ENCODE measurements around the gene DAB2.

DAB2 gene

DNA sequence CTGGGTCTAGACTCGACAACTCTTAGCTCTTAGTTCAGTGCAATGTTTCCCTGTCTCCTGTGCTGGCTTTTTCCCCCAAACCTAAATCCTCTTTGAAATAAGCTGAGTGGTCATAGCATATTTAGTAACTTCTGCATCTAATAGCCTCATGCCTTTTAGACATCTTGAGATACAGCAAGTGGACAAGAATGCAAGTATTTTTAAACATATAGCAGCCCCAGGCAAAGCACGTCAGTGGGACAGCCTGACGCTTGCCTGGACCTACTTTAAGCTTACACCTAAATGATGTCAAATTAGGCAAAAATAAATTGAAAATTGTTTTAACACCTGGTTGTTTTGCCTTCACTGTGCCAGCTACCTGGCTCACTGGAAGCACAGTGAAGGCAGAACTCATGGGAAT is 68.5 kb downstream of the DAB2 start:
- no peak for DNase-seq
- in situ Hi-C loops (cut with HindIII; ENCODE audit: low pct_ligation_motif_present, low sequenced_read_pairs): no loop called here
- no peak for TF ChIP-seq CTCF (IDR thresholded peaks at IDR 0.05; ENCODE audit: low read depth, low read length, missing control alignments)
- Histone ChIP-seq H3K27ac (no peak overlapping the region), H3K4me3 (ENCODE audit: low read depth, low read length) (no peak overlapping the region), H3K36me3 (replicated peaks) (no peaks in the 10 kb centered on the region), H3K27me3 (replicated peaks) (no peaks in the 10 kb centered on the region)

GRCh38 chr5:39355324-39355723 is 69.5 kb downstream of the DAB2 start:
- in situ Hi-C loops (cut with HindIII; ENCODE audit: low pct_ligation_motif_present, low sequenced_read_pairs): no loop called here
- no peak for DNase-seq
- H3K4me3 ChIP-seq (ENCODE audit: low read depth, low read length): no peak overlapping the region
- H3K36me3 ChIP-seq (replicated peaks): no peaks in the 10 kb centered on the region
- no peak for TF ChIP-seq CTCF (IDR thresholded peaks at IDR 0.05; ENCODE audit: low read depth, low read length, missing control alignments)
- no peaks in the 10 kb centered on the region for H3K27me3 ChIP-seq (replicated peaks)
- H3K27ac ChIP-seq: no peak overlapping the region

DNA sequence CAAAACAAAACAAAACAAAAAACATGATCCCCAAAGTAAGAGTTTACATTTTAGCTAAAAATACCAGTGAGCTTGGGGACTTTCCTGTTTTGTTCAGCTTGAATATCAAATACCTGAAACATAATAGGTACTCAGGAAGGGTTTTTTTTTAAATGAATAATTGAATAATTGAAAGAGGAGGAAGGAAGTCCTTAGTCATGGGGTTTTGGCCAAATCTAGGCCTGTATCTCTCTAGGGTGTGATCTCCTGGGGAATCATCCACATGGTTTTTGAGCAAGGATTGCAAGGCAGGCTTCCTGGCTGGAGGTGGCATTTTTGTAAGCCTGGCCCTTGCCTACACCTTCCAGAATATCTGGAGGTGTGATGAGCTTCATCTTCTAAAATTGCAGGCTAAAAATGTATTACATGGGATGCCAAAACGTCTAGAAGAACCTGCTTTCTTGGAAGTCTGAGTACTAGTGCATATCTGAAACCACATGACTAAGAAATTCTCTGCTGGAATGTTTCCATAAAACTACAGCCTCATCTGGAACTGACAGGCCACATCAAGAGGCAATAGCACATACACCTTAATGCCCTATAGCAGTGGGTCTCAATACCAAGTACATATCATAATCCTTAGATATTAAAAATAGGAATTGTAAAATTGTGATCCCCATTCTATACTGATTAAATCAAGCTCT is 70.9 kb downstream of the DAB2 start:
- TF ChIP-seq CTCF (IDR thresholded peaks at IDR 0.05; ENCODE audit: low read depth, low read length, missing control alignments): no peak
- no peaks in the 10 kb centered on the region for H3K27me3 ChIP-seq (replicated peaks)
- in situ Hi-C loops (cut with HindIII; ENCODE audit: low pct_ligation_motif_present, low sequenced_read_pairs): no loop called here
- no peak overlapping the region for H3K4me3 ChIP-seq (ENCODE audit: low read depth, low read length)
- no peak overlapping the region for H3K27ac ChIP-seq
- H3K36me3 ChIP-seq (replicated peaks): no peaks in the 10 kb centered on the region
- no peak for DNase-seq

DNA sequence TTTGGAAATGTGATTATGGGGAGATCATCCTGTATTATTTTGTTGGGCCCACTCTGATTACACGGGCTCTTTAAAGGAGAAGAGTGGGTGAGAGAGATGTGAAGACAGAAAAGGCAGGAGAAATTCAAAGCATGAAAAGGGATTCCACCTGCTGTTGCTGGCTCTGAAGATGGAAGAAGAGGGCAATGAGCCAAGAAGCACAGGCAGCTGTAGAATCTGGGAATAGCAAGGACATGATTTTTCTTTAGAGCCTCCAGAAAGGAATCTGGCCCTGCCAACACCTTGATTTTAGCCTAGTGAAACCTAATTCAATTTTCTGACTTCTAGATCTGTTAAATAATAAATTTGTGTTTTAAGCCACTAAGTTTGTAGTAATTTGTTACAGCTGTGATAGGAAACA is 71.8 kb downstream of the DAB2 start:
- in situ Hi-C loops (cut with HindIII; ENCODE audit: low pct_ligation_motif_present, low sequenced_read_pairs): no loop called here
- no peak for DNase-seq
- H3K4me3 ChIP-seq (ENCODE audit: low read depth, low read length): no peak overlapping the region
- TF ChIP-seq CTCF (IDR thresholded peaks at IDR 0.05; ENCODE audit: low read depth, low read length, missing control alignments): no peak
- H3K36me3 ChIP-seq (replicated peaks): no peaks in the 10 kb centered on the region
- H3K27ac ChIP-seq: no peak overlapping the region
- H3K27me3 ChIP-seq (replicated peaks): no peaks in the 10 kb centered on the region

- no peaks in the 10 kb centered on the region for H3K36me3 ChIP-seq (replicated peaks)
- TF ChIP-seq CTCF (IDR thresholded peaks at IDR 0.05; ENCODE audit: low read depth, low read length, missing control alignments): no peak
- in situ Hi-C loops (cut with HindIII; ENCODE audit: low pct_ligation_motif_present, low sequenced_read_pairs): no loop called here
- no peak overlapping the region for H3K4me3 ChIP-seq (ENCODE audit: low read depth, low read length)
- DNase-seq: no peak
- H3K27me3 ChIP-seq (replicated peaks): no peaks in the 10 kb centered on the region
- no peak overlapping the region for H3K27ac ChIP-seq
Observed at GRCh38 chr5:39352170-39352569, 72.6 kb downstream of the DAB2 start.

DNA sequence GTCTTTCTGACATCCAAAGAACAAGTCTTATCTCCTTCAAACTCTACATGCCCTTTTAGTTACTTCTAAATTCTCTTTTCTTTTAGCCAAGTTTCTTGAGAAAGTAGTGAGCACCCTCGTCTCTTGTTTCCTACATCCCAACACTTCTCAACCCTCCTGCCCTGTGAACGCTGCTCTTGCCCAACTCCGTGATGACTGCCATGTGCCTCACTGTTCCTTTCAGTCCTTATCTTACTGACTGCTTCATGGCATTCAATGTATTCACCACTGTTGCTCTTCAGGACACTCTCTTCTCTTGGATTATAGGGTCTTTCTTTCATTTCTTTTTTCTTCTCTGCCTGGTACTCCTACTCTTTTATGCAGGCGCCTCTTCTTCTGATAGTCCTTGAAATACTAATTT is 75.3 kb downstream of the DAB2 start:
- TF ChIP-seq CTCF (IDR thresholded peaks at IDR 0.05; ENCODE audit: low read depth, low read length, missing control alignments): no peak
- Histone ChIP-seq H3K36me3 (replicated peaks) (no peaks in the 10 kb centered on the region), H3K4me3 (ENCODE audit: low read depth, low read length) (no peak overlapping the region), H3K27me3 (replicated peaks) (no peaks in the 10 kb centered on the region), H3K27ac (no peak overlapping the region)
- no peak for DNase-seq
- in situ Hi-C loops (cut with HindIII; ENCODE audit: low pct_ligation_motif_present, low sequenced_read_pairs): no loop called here
